Liver (tissue), 9 donors: ENCODE measurements around the gene DGKH. TPM values are rescaled to one million over a fixed set of nuclear protein-coding genes. Genes with fewer than 3 reads are reported as not detected.

Experiments used
- DNase-seq: peaks from one replicate; pipeline ENCODE4 v3.0.0-alpha.2; 2017; ENCODE audit warnings: low spot score
- H3K27ac ChIP-seq, 2 donors: one replicate each; pipeline ENCODE4 v1.7.0; 2013; ENCODE audit warnings: inconsistent platforms in 2 of 2, low read length in 2 of 2, control low read depth in 1 of 2, low read depth in 1 of 2, mild to moderate bottlenecking in 1 of 2
- H3K27me3 ChIP-seq, 4 donors: one replicate each; pipeline versions ENCODE4 v1.6.1 to v1.7.0; 2013; ENCODE audit warnings: low read length in 3 of 4, inconsistent platforms in 1 of 4, mild to moderate bottlenecking in 1 of 4, moderate library complexity in 1 of 4; ENCODE audit not compliant: control insufficient read depth in 4 of 4, insufficient read depth in 4 of 4
- H3K36me3 ChIP-seq, 4 donors: one replicate each; pipeline versions ENCODE4 v1.6.1 to v1.7.0; 2013; ENCODE audit warnings: low read length in 3 of 4, mild to moderate bottlenecking in 3 of 4, low read depth in 1 of 4, moderate library complexity in 1 of 4; ENCODE audit not compliant: control insufficient read depth in 4 of 4, insufficient read depth in 3 of 4
- H3K4me1 ChIP-seq, 4 donors: one replicate each; pipeline versions ENCODE4 v1.6.1 to v1.7.0; 2013; ENCODE audit warnings: low read length in 3 of 4, mild to moderate bottlenecking in 3 of 4, moderate library complexity in 1 of 4; ENCODE audit not compliant: control insufficient read depth in 4 of 4, insufficient read depth in 4 of 4
- H3K4me3 ChIP-seq, 3 donors: one replicate each; pipeline versions ENCODE4 v1.6.1 to v1.7.0; 2013; ENCODE audit warnings: low read length in 3 of 3, control low read depth in 1 of 3, low read depth in 1 of 3, mild to moderate bottlenecking in 1 of 3
- H3K9ac ChIP-seq, 2 donors: one replicate each; pipeline ENCODE4 v1.7.0; 2013; ENCODE audit warnings: low read length in 2 of 2, mild to moderate bottlenecking in 2 of 2, moderate library complexity in 2 of 2, control low read depth in 1 of 2, low read depth in 1 of 2
- H3K9me3 ChIP-seq, 4 donors: one replicate each; pipeline versions ENCODE4 v1.6.1 to v1.7.0; 2013; ENCODE audit warnings: low read length in 3 of 4; ENCODE audit not compliant: control insufficient read depth in 4 of 4
- CTCF ChIP-seq: fragments of 150-350 bp; IDR thresholded peaks from 2 replicates; pipeline ENCODE4 v1.5.1; 2017; ENCODE audit warnings: improper control_type of control experiment, low read depth, low read length; ENCODE audit not compliant: missing input control
- EGR1 ChIP-seq, 2 donors: IDR thresholded peaks; 2 replicates each; pipeline ENCODE4 v1.6.1; 2016 to 2018; ENCODE audit warnings: antibody characterized with exemption in 2 of 2, low read depth in 2 of 2
- FOXA1 ChIP-seq: IDR thresholded peaks from 2 replicates; pipeline ENCODE4 v1.6.1; 2016; ENCODE audit warnings: antibody characterized with exemption
- GABPA ChIP-seq, 2 donors: IDR thresholded peaks in 1 of 2; conservative IDR thresholded peaks in 1 of 2; 2 replicates each; pipeline ENCODE4 v1.6.1; 2016; ENCODE audit warnings: antibody characterized with exemption in 2 of 2, mild to moderate bottlenecking in 1 of 2, moderate library complexity in 1 of 2
- HNF4G ChIP-seq: IDR thresholded peaks from 2 replicates; pipeline ENCODE4 v1.6.1; 2016; ENCODE audit warnings: antibody characterized with exemption
- MAX ChIP-seq: IDR thresholded peaks from 2 replicates; pipeline ENCODE4 v1.6.1; 2016; ENCODE audit warnings: antibody characterized with exemption
- RAD21 ChIP-seq, 2 donors: IDR thresholded peaks; 2 replicates each; pipeline ENCODE4 v1.6.1; 2016; ENCODE audit warnings: antibody characterized with exemption in 2 of 2, mild to moderate bottlenecking in 2 of 2
- REST ChIP-seq: IDR thresholded peaks from 2 replicates; pipeline ENCODE4 v1.6.1; 2016; ENCODE audit warnings: antibody characterized with exemption, mild to moderate bottlenecking
- RXRA ChIP-seq, 2 donors: IDR thresholded peaks; 2 replicates each; pipeline ENCODE4 v1.6.1; 2017 to 2018; ENCODE audit warnings: antibody characterized with exemption in 2 of 2, mild to moderate bottlenecking in 1 of 2
- SP1 ChIP-seq: IDR thresholded peaks from 2 replicates; pipeline ENCODE4 v1.6.1; 2018; ENCODE audit warnings: antibody characterized with exemption, mild to moderate bottlenecking
- whole genome bisulfite sequencing: extraction: QIAGEN DNeasy Blood & Tissue Kit; methylation state at CpG from one replicate; pipeline ENCODE4 v1.1.7; 2013; 5-methylcytosine and 5-hydroxymethylcytosine counted together
- polyA plus RNA-seq, 2 donors: library from polyadenylated mRNA; stranded (reverse) in 1 of 2; unstranded in 1 of 2; fragments of 200-250 nt in 1 of 2; fragments of >200 nt in 1 of 2; fragmentation: Nextera tagmentation in 1 of 2; extraction: Ambion mirVana in 1 of 2; gene quantifications; one replicate each; pipeline versions ENCODE4 v1.2.1 to v1.2.3, GENCODE V29; 2013 to 2015
- total RNA-seq, 2 donors: library from RNA; depleted of rRNA; stranded (reverse); fragments of >200 nt; gene quantifications; one replicate each; pipeline ENCODE4 v1.2.3, GENCODE V29; 2014
- donor health status: healthy.
- donor health status: healthy.
- donor health status: healthy.
- donor health status: healthy.
- donor health status: healthy.

Gene DGKH
- total and polyA plus RNA-seq, 4 donors: 0.25 to 3.7 (median 0.97) TPM

- TF ChIP-seq RXRA (IDR thresholded peaks at IDR 0.05) (no peak), MAX (no peak), REST (no peak), RAD21 (IDR thresholded peaks at IDR 0.05) (no peak), GABPA (IDR thresholded peaks at IDR 0.05 in 1 of 2, conservative IDR thresholded peaks at IDR 0.05 in 1 of 2) (no peak), HNF4G (no peak), EGR1 (IDR thresholded peaks at IDR 0.05; ENCODE audit: low read depth in 2 of 2) (no peak), FOXA1 (no peak), CTCF (no peak)
- Histone ChIP-seq H3K4me1 (no peaks in the 10 kb centered on the region), H3K9me3 (no peaks in the 10 kb centered on the region), H3K27ac (no peak overlapping the region), H3K4me3 (no peak overlapping the region), H3K9ac (no peak overlapping the region), H3K36me3 (no peaks in the 10 kb centered on the region), H3K27me3 (no peaks in the 10 kb centered on the region)
- WGBS: 72% methylated on average over 4 of the region's 4 CpGs
- no peak for DNase-seq
Observed at GRCh38 chr13:42114278-42114677, 65.8 kb downstream of the DGKH start.

- Histone ChIP-seq H3K4me1 (no peaks in the 10 kb centered on the region), H3K27ac (no peak overlapping the region), H3K27me3 (no peaks in the 10 kb centered on the region), H3K9ac (no peak overlapping the region), H3K9me3 (no peaks in the 10 kb centered on the region), H3K36me3 (no peaks in the 10 kb centered on the region), H3K4me3 (no peak overlapping the region)
- no peak for DNase-seq
- TF ChIP-seq SP1 (no peak), RXRA (IDR thresholded peaks at IDR 0.05) (no peak), HNF4G (no peak), CTCF (no peak), EGR1 (IDR thresholded peaks at IDR 0.05; ENCODE audit: low read depth in 2 of 2) (no peak)
- WGBS: 79% methylated on average over 4 of the region's 4 CpGs
Observed at GRCh38 chr13:42114912-42115311, 66.5 kb downstream of the DGKH start.
